Measurements from ENCODE around the gene EZH2. TPM values are rescaled to one million over a fixed set of nuclear protein-coding genes. Genes with fewer than 3 reads are reported as not detected.

The EZH2 gene
- polyA plus RNA-seq (2013, experiment 1 of 2): 65.4 TPM
- 66.8 TPM for polyA plus RNA-seq (2013, experiment 2 of 2)

- no CpG with 5 or more reads among the region's 50 CpGs for WGBS, 2 donors (ENCODE audit: extremely low coverage in 2 of 2, insufficient read length in 2 of 2, insufficient replicate concordance in 1 of 2)
- H2BK15ac ChIP-seq (ENCODE audit: low read length): peak within 1 kb of the TSS; percentile 54
- H2AFZ ChIP-seq (ENCODE audit: low read length): peak within 1 kb of the TSS; percentile 96
- no peak within 1 kb of the TSS for H3K4ac ChIP-seq (ENCODE audit: low read length)
- peak within 1 kb of the TSS; percentile 93 for H3K23ac ChIP-seq (ENCODE audit: low read depth, low read length, poor library complexity)
- H3K4me2 ChIP-seq (ENCODE audit: insufficient read depth, low read length, poor library complexity, severe bottlenecking): peak within 1 kb of the TSS; percentile 69
- H3K79me1 ChIP-seq (ENCODE audit: low read depth, low read length): peaks cover 6% of the 10 kb centered on the region
- DNase-seq (ENCODE audit: low spot score): no peak
- H3K27ac ChIP-seq (replicated peaks; ENCODE audit: low read length): peak within 1 kb of the TSS; percentile 95
- H4K8ac ChIP-seq (ENCODE audit: low read depth, low read length): no peak within 1 kb of the TSS
- H2BK5ac ChIP-seq (ENCODE audit: low read length): peak within 1 kb of the TSS; percentile 96
- no peak within 1 kb of the TSS for H2BK120ac ChIP-seq (ENCODE audit: low read depth, low read length)
- peak within 1 kb of the TSS; percentile 100 for H3K18ac ChIP-seq (ENCODE audit: low read length)
- H3K4me1 ChIP-seq (ENCODE audit: control insufficient read depth in 2 of 2, insufficient read depth in 1 of 2, low read depth in 1 of 2, low read length in 2 of 2): peaks cover 1 to 10% of the 10 kb centered on the region in 2 donors
- no peak within 1 kb of the TSS for H4K91ac ChIP-seq (ENCODE audit: low read depth, low read length, poor library complexity)
- H3K9ac ChIP-seq (ENCODE audit: low read depth, low read length, poor library complexity): peak within 1 kb of the TSS; percentile 95
- H3K36me3 ChIP-seq (replicated peaks in 1 of 2; ENCODE audit: control insufficient read depth in 2 of 2, insufficient read depth in 2 of 2, low read length in 2 of 2): peaks cover 0 to 16% of the 10 kb centered on the region in 2 donors
- no peaks in the 10 kb centered on the region for H3K27me3 ChIP-seq (ENCODE audit: control insufficient read depth in 3 of 3, insufficient read depth in 3 of 3, low read depth in 1 of 3, low read length in 3 of 3)
- H3K4me3 ChIP-seq (ENCODE audit: low read length in 2 of 2): peak within 1 kb of the TSS; percentile 91 to 97
- peak within 1 kb of the TSS; percentile 94 for H3K14ac ChIP-seq (ENCODE audit: low read length)
- no peaks in the 10 kb centered on the region for H3K9me3 ChIP-seq (replicated peaks in 1 of 2; ENCODE audit: control insufficient read depth in 2 of 2, insufficient read depth in 1 of 2, low read depth in 1 of 2, low read length in 2 of 2)
- H2BK12ac ChIP-seq (ENCODE audit: low read length): no peak within 1 kb of the TSS
- H2AK5ac ChIP-seq (ENCODE audit: low read depth, low read length): peak within 1 kb of the TSS; percentile 91
Observed at GRCh38 chr7:148884049-148884298, at the start of gene EZH2. Gene EZH2 (minus strand): TSS chr7:148884291. CDS start chr7:148847298, 36,993 bp downstream.

GRCh38 chr7:148931470-148931869 lies 47.4 kb upstream of the EZH2 start:
- no peak overlapping the region for H2AFZ ChIP-seq (ENCODE audit: low read length)
- H2BK12ac ChIP-seq (ENCODE audit: low read length): no peak overlapping the region
- no peak overlapping the region for H3K9ac ChIP-seq (ENCODE audit: low read depth, low read length, poor library complexity)
- no peaks in the 10 kb centered on the region for H3K36me3 ChIP-seq (replicated peaks in 1 of 2; ENCODE audit: control insufficient read depth in 2 of 2, insufficient read depth in 2 of 2, low read length in 2 of 2)
- H2BK5ac ChIP-seq (ENCODE audit: low read length): no peak overlapping the region
- no CpG with 5 or more reads among the region's 5 CpGs for WGBS, 2 donors (ENCODE audit: extremely low coverage in 2 of 2, insufficient read length in 2 of 2, insufficient replicate concordance in 1 of 2)
- no peaks in the 10 kb centered on the region for H3K9me3 ChIP-seq (replicated peaks in 1 of 2; ENCODE audit: control insufficient read depth in 2 of 2, insufficient read depth in 1 of 2, low read depth in 1 of 2, low read length in 2 of 2)
- H3K4me3 ChIP-seq (ENCODE audit: low read length in 2 of 2): no peak overlapping the region
- H4K8ac ChIP-seq (ENCODE audit: low read depth, low read length): no peak overlapping the region
- no peak overlapping the region for H3K4me2 ChIP-seq (ENCODE audit: insufficient read depth, low read length, poor library complexity, severe bottlenecking)
- H2AK5ac ChIP-seq (ENCODE audit: low read depth, low read length): no peak overlapping the region
- H2BK120ac ChIP-seq (ENCODE audit: low read depth, low read length): no peak overlapping the region
- H3K4ac ChIP-seq (ENCODE audit: low read length): no peak overlapping the region
- no peaks in the 10 kb centered on the region for H3K79me1 ChIP-seq (ENCODE audit: low read depth, low read length)
- no peak overlapping the region for H3K27ac ChIP-seq (replicated peaks; ENCODE audit: low read length)
- no peak overlapping the region for H3K18ac ChIP-seq (ENCODE audit: low read length)
- H3K23ac ChIP-seq (ENCODE audit: low read depth, low read length, poor library complexity): no peak overlapping the region
- H3K27me3 ChIP-seq (ENCODE audit: control insufficient read depth in 3 of 3, insufficient read depth in 3 of 3, low read depth in 1 of 3, low read length in 3 of 3): peaks cover 0 to 4% (median 0%) of the 10 kb centered on the region in 3 experiments
- H3K4me1 ChIP-seq (ENCODE audit: control insufficient read depth in 2 of 2, insufficient read depth in 1 of 2, low read depth in 1 of 2, low read length in 2 of 2): peaks cover 0 to 1% of the 10 kb centered on the region in 2 donors
- H4K91ac ChIP-seq (ENCODE audit: low read depth, low read length, poor library complexity): no peak overlapping the region
- DNase-seq (ENCODE audit: low spot score): no peak
- no peak overlapping the region for H2BK15ac ChIP-seq (ENCODE audit: low read length)
- no peak overlapping the region for H3K14ac ChIP-seq (ENCODE audit: low read length)

GRCh38 chr7:148930335-148930734 lies 46.2 kb upstream of the EZH2 start:
- no peak overlapping the region for H3K9ac ChIP-seq (ENCODE audit: low read depth, low read length, poor library complexity)
- H4K91ac ChIP-seq (ENCODE audit: low read depth, low read length, poor library complexity): no peak overlapping the region
- no peak overlapping the region for H3K4me2 ChIP-seq (ENCODE audit: insufficient read depth, low read length, poor library complexity, severe bottlenecking)
- no peak overlapping the region for H2BK12ac ChIP-seq (ENCODE audit: low read length)
- WGBS, 2 donors (ENCODE audit: extremely low coverage in 2 of 2, insufficient read length in 2 of 2, insufficient replicate concordance in 1 of 2): no CpG with 5 or more reads among the region's 10 CpGs
- H3K14ac ChIP-seq (ENCODE audit: low read length): no peak overlapping the region
- no peak overlapping the region for H3K27ac ChIP-seq (replicated peaks; ENCODE audit: low read length)
- H3K4me1 ChIP-seq (ENCODE audit: control insufficient read depth in 2 of 2, insufficient read depth in 1 of 2, low read depth in 1 of 2, low read length in 2 of 2): peaks cover 0 to 1% of the 10 kb centered on the region in 2 donors
- H2AK5ac ChIP-seq (ENCODE audit: low read depth, low read length): no peak overlapping the region
- no peak overlapping the region for H3K4me3 ChIP-seq (ENCODE audit: low read length in 2 of 2)
- no peaks in the 10 kb centered on the region for H3K9me3 ChIP-seq (replicated peaks in 1 of 2; ENCODE audit: control insufficient read depth in 2 of 2, insufficient read depth in 1 of 2, low read depth in 1 of 2, low read length in 2 of 2)
- H2BK120ac ChIP-seq (ENCODE audit: low read depth, low read length): no peak overlapping the region
- H4K8ac ChIP-seq (ENCODE audit: low read depth, low read length): no peak overlapping the region
- no peak overlapping the region for H2AFZ ChIP-seq (ENCODE audit: low read length)
- H3K18ac ChIP-seq (ENCODE audit: low read length): no peak overlapping the region
- H3K79me1 ChIP-seq (ENCODE audit: low read depth, low read length): no peaks in the 10 kb centered on the region
- H3K4ac ChIP-seq (ENCODE audit: low read length): no peak overlapping the region
- no peak for DNase-seq (ENCODE audit: low spot score)
- no peaks in the 10 kb centered on the region for H3K36me3 ChIP-seq (replicated peaks in 1 of 2; ENCODE audit: control insufficient read depth in 2 of 2, insufficient read depth in 2 of 2, low read length in 2 of 2)
- no peak overlapping the region for H3K23ac ChIP-seq (ENCODE audit: low read depth, low read length, poor library complexity)
- no peak overlapping the region for H2BK5ac ChIP-seq (ENCODE audit: low read length)
- H2BK15ac ChIP-seq (ENCODE audit: low read length): no peak overlapping the region
- peaks cover 0 to 4% (median 0%) of the 10 kb centered on the region in 3 experiments for H3K27me3 ChIP-seq (ENCODE audit: control insufficient read depth in 3 of 3, insufficient read depth in 3 of 3, low read depth in 1 of 3, low read length in 3 of 3)

- Histone ChIP-seq H3K23ac (ENCODE audit: low read depth, low read length, poor library complexity) (no peak overlapping the region), H3K4ac (ENCODE audit: low read length) (no peak overlapping the region), H3K36me3 (replicated peaks in 1 of 2; ENCODE audit: control insufficient read depth in 2 of 2, insufficient read depth in 2 of 2, low read length in 2 of 2) (no peaks in the 10 kb centered on the region), H3K9ac (ENCODE audit: low read depth, low read length, poor library complexity) (no peak overlapping the region), H3K18ac (ENCODE audit: low read length) (no peak overlapping the region), H2AK5ac (ENCODE audit: low read depth, low read length) (no peak overlapping the region), H3K79me1 (ENCODE audit: low read depth, low read length) (no peaks in the 10 kb centered on the region), H4K8ac (ENCODE audit: low read depth, low read length) (no peak overlapping the region), H3K4me3 (ENCODE audit: low read length in 2 of 2) (no peak overlapping the region), H3K14ac (ENCODE audit: low read length) (no peak overlapping the region), H2BK15ac (ENCODE audit: low read length) (no peak overlapping the region), H2BK5ac (ENCODE audit: low read length) (no peak overlapping the region), H2BK120ac (ENCODE audit: low read depth, low read length) (no peak overlapping the region), H2AFZ (ENCODE audit: low read length) (no peak overlapping the region), H3K27me3 (ENCODE audit: control insufficient read depth in 3 of 3, insufficient read depth in 3 of 3, low read depth in 1 of 3, low read length in 3 of 3) (peaks cover 0 to 9% (median 0%) of the 10 kb centered on the region in 3 experiments), H2BK12ac (ENCODE audit: low read length) (no peak overlapping the region), H3K4me2 (ENCODE audit: insufficient read depth, low read length, poor library complexity, severe bottlenecking) (no peak overlapping the region), H3K4me1 (ENCODE audit: control insufficient read depth in 2 of 2, insufficient read depth in 1 of 2, low read depth in 1 of 2, low read length in 2 of 2) (peaks cover 0 to 1% of the 10 kb centered on the region in 2 donors), H3K27ac (replicated peaks; ENCODE audit: low read length) (no peak overlapping the region), H4K91ac (ENCODE audit: low read depth, low read length, poor library complexity) (no peak overlapping the region), H3K9me3 (replicated peaks in 1 of 2; ENCODE audit: control insufficient read depth in 2 of 2, insufficient read depth in 1 of 2, low read depth in 1 of 2, low read length in 2 of 2) (no peaks in the 10 kb centered on the region)
- WGBS, 2 donors (ENCODE audit: extremely low coverage in 2 of 2, insufficient read length in 2 of 2, insufficient replicate concordance in 1 of 2): no CpG with 5 or more reads among the region's 6 CpGs
- no peak for DNase-seq (ENCODE audit: low spot score)
Observed at GRCh38 chr7:148929176-148929575, 45.1 kb upstream of the EZH2 start.

Measured in neuronal stem cell (in vitro differentiated cells).